ENCODE results near the gene MERTK.
"Not testable (repeated sequence)": the region's sequence is repeated elsewhere in the genome, so short reads cannot be mapped to it uniquely, and the experiment has no call there.

Gene MERTK

DNA sequence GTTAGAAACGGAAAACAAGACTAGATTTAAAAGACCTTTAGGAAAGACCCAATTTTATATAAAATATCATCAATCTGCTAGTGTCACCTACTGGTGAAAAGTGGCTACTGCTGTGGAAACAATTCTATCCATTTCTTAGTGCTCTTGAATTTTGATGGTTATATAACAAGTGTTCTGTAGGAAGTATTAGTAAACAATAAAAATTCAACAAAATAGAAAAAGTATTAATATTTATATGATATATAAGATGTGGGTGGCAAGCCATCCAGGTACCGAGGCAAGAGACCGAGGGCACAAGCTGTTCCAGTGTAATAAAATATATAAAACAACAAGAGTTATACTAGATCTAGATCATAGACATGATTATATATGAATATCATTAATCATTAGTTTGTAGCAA, 150.5 kb downstream of the MERTK start:
- DNase-seq: peak; percentile 41

DNA sequence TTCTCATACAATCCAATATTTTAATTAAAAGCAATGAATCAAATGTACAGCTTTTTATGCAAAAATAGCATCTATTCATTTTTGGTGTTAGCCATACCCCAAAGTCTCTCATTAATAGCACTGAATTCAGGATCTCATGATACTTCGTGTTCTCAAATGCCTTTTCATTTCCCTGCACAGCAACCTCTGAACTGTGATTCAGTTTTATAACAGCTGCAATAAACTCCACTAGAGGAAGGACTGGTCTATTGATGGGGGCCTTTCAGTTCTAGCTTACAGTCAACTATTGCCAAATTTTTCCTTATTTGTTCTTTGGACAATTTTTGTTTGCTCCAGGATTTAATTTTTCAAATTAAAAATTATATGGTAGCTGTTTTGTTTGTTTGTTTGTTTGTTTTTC, 151.9 kb downstream of the MERTK start:
- no peak for DNase-seq

DNA sequence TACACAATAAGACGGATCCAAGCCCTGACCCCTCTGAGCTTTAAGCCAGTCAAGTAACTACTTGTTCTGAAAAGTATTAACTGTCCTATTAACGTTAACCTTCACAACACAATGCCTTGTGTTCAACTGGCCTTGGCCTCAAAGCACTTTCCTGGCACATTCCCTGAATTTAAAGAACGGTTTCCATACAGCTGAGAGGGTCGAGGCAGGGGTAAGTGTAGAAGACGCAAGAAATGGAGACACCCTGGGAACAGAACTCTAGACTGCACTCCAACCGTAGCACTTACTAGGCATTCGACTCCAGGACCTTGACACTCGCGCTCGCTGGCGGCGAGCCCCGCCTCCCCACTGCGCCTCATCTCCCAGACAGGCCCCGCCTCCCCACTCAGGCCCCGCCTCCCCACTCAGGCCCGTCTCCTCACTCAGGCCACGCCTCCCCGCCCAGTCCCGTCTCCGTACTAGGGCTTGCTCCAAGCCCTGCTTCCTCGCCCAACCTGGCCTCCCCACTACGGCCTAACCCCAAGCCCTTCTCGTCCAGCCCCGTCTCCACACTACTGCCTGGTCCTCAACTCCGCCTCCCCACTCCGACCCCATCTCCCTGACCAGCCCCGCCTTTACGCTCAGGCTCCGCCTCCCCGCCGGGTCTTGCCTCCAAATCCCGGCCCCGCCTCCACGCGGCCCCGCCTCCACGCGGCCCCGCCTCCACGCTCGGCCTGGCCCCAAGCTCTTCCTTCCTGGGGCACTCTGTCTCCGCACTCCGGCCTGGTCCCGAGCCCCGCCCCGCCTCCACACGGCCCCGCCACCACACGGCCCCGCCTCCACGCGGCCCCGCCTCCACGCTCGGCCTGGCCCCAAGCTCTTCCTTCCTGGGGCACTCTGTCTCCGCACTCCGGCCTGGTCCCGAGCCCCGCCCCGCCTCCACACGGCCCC, 155.8 kb downstream of the MERTK start:
- DNase-seq: peak; percentile 97

DNA sequence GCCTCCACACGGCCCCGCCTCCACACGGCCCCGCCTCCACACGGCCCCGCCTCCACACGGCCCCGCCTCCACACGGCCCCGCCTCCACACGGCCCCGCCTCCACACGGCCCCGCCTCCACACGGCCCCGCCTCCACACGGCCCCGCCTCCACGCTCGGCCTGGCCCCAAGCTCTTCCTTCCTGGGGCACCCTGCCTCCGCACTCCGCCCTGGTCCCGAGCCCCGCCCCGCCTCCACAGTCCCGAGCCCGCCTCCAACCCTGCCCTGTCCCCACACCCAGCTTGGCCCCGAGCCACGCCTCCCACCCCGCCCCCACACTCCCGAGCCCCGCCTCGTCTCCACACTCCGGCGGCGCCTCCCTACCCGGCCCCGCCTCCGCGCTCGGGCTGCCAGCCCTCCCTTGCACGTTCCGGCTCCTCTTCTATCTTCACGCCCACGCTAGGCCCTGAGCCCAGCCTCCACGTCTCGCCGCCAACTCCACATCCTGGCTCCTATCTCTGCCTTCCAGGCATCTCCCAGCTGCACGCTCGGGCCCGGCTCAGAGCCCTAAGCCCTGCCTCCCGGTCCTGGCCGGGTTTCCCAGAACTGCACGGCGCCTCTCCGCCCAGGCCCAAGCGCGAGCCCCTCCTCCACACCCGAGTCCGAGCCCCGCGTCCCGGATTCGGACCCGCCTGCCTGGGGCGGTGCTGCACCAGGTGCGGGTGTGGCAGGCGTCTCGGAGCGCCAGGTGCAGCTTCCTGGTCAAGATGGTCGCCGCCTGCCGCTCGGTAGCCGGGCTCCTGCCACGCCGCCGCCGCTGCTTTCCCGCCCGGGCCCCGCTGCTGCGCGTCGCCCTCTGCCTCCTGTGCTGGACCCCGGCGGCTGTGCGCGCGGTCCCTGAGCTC, 156.7 kb downstream of the MERTK start, which contains the start of gene TMEM87B:
Gene TMEM87B, plus strand, starts transcription at position 423 of the 883 bp plus-strand sequence. Its CDS starts 323 bp downstream, at position 746.
- peak; percentile 95 for DNase-seq

DNA sequence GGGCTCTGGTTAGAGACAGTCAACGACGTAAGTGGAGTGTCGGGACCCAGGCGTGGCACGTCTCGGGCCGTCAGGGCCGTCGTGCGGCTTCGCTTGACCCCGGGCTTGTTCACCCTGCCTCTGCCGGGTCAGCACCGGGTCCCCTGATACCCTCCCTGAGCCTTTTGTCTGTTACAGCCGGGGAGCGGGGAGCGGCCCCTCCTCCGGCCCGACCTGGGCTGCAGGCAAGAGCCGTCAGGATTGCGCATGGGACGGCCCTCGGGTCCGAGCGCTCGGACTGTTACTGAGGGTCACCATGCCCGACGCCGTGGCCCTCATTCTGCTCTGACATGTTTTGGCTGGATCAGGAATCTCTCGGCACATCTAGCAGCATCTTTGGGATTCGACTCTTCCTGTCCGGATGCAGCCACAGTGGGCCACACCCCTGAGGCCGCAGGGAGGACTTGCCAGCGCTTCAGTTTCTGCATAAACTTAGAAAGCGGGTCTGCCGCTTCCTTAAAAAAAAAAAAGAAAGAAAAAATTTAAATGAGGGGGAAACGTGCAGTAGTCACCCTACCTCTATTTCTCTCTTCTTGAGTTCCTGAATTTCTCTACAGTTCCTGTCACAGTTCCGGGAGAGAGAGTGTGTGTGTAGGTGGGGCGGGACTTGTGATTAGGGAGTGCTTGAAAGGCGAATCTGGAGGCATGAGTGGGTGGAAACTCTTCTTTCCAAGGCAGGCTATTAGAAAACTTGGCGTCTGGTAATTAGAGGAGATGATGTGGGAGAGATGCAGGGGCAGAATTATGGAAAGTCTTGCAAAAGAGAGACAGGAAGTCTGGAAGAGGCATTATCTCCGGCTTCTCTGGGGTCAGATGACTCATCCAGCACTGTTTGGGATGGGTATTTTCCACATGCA, 157.6 kb downstream of the MERTK start:
- DNase-seq: peak; percentile 32

DNA sequence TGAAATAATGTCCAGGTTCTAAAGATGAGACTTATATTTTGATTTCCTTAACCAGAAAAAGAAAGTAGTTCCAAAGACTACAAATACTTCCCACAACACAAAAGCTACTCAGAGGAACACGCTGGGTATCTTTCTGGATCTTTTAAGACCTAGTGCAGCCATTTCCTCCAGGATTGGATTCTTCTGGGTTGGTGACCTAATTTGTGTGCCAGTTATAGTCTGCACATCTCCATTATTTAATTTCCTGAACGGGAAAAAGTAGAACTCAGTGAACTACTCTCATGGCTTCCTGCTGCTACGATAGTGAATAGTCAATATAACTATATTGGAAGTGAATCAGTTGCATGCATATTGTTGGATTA, 158.2 kb downstream of the MERTK start:
- DNase-seq: no peak

DNA sequence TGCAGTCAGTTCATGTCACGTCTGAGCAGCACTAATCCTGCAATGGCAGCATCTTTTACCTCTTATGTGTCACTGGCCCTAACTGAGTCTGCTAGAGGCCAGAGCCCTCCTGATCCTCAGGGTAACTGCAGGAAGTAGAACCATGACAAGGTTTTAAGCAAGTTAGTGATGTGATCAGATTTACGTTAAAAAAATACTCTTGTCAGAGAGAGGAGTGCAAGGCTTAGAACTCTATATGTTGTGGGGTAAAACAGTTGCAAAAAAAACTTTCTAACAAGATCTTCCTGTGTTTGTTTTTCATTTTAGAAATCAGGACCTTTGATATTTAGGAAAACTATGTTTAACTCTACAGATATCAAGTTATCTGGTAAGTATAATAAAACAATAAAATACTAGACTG, 161.3 kb downstream of the MERTK start:
- no peak for DNase-seq

DNA sequence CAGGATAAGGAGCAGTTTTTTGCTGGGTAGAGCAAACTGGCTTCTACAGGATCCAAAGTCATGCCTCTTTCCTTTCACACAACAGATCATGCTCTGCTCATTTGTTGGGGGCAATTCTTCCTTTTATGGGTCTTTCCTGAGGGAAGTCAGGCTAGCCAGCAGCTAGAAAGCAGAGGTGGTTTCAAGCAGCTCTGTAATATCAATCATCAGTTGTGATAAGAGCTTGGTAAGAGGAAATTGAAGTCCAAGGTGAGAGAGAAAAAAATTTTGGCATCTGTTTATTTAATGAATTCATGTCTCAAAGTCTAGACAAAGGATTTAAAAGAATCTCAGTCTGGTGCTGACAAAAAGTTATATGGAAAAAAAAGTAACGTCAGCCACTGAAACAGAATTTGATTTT, 162.9 kb downstream of the MERTK start:
- DNase-seq: no peak

DNA sequence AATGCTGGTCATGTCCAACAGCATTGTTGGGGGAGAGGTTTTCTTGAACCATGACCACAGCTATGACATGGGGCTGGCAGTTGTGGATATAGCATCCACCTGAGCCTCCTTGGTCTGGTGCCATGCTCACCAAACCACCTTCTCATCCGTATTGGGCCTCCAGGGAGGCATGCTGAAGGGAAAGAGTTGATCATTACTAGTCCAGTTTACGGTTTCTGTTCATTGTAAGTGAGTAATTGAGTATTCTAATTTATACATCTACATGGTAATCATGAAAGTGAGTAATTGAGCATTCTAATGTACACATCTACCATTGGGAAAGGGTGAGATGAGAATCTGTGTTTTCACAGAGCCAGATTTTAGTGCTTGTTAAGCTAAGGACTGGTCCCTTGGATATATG, 163.4 kb downstream of the MERTK start:
- no peak for DNase-seq

DNA sequence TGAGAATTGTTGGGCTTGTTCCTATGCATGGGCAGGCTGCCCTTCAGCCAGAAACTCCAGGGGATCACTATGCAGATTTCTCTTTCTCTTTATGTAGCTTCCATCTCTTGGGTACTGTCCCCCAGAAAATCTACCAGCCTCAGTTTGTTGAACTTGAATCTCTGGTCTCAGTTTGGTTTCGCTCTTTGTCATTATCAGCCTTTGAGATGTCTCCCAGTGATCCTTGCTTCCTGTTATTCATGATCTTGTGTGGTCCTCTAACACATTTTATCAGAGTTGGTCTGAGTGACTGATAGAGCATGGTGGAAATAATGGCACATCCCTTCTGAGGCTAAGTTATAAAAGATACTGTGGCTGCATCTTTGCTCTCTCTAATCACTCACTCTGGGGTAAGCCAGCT, 164.5 kb downstream of the MERTK start:
- DNase-seq: no peak

DNA sequence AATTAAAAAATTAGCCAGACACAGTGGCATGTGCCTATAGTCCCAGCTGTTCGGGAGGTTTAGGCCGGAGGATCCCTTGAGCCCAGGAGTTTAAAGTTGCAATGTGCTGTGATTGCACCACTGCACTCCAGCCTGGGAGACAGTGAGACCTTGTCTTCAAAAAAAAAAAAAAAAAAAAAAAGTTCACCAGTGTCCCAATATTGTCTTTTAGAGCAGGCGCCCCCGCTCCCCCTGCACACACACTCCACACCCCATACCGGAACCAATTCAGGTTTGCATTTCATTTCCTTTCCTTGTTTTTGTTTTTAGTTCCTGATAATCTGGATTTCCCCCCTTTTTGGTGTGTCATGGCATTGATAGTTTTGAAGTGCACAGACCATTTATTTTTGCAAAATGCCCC, 167.1 kb downstream of the MERTK start:
- no peak for DNase-seq

DNA sequence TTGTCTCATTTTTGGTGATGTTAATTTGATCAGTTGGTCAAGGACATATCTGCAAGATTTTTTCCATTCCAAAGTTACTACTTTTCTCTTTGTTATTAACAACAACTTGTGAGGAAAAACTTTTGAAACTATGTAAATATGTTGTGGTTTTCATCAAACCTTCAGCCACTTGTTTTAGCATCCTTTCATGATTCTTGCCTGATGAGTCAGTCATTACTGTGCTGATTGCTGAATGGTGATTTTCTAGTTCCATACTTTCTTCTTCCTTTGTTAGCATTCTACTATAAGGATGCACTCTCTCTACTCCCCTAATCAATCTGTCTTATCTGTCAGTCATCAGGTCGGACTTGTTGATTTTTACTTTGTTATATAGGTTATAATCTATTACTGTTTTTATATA, 167.6 kb downstream of the MERTK start:
- DNase-seq: no peak

DNA sequence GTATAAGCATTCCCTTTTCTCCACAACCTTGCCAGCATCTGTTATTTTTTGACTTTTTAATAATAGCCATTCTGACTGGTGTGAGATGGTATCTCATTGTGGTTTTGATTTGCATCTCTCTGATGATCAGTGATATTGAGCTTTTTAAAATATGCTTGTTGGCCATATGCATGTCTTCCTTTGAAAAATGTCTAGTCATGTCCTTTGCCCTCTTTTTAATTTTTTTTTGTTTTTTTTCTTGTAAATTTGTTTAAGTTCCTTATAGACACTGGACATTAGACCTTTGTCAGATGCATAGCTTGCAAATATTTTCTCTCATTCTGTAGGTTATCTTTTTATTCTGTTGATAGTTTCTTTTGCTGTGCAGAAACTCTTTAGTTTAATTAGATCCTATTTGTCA, 171.4 kb downstream of the MERTK start:
- DNase-seq: not testable (repeated sequence)

DNA sequence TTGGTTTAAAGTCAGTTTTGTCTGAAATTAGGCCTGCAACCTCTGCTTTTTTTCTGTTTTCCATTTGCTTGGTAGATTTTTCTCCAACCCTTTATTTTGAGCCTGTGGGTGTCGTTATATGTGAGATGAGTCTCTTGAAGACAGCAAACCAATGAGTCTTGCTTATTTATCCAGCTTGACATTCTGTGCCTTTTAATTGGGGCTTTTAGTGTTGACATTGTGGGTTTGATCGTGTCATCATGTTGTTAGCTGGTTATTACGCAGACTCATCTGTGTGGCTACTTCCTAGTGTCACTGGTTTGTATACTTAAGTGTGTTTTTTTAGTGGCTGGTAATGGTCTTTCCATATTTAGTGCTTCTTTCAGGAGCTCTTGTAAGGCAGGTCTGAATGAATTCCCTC, 175.5 kb downstream of the MERTK start:
- DNase-seq: no peak

DNA sequence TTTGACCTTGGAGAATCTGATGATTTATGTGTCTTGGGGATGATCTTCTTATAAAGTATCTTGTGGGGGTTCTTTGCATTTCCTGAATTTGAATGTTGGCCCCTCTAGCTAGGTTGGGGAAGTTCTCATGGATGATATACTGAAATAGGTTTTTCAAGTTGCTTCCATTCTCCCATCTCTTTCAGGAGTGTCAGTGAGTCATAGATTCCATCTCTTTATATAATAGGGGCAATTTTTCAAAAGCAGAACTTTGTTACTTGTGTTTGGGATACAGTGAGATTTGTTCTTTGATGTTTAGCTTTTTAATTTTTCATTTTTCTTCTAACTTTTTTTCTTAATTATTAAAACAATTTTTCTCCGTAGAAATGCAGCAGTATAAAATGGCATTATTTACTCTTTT, 176.1 kb downstream of the MERTK start:
- DNase-seq: no peak

DNA sequence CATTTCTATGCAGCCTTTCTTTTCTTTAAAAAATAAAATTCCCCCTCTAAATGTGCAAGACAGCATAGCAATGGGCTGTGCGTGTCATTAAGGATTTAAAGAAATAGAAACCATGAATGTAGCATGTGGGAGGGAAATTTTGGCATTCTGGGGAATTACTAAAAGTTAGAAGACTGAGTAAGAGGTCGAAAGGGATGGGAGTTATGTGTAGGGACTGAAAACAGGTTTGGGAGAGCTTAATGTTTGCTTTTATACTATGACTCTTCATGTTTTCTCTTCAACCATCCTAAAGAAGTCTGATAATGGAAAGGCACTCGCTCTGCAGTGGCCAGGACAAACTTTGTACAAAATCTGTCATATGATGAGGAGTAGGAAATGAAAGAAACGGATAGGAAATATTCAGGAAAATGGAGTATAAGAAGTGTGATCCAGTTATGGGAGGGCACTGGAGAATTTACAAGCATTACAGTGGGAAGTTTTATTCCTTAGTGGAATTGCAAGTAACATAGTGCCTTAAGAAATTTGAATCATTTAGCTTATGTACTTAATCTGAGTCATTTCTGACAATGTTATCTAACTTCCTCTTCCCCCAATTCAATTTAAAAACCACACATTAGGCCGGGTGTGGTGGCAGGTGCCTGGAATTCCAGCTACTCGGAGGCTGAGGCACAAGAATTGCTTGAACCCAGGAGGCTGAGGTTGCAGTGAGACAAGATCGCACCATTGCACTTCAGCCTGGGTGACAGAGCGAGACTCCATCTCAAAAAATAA, 177.3 kb downstream of the MERTK start:
- DNase-seq: no peak

DNA sequence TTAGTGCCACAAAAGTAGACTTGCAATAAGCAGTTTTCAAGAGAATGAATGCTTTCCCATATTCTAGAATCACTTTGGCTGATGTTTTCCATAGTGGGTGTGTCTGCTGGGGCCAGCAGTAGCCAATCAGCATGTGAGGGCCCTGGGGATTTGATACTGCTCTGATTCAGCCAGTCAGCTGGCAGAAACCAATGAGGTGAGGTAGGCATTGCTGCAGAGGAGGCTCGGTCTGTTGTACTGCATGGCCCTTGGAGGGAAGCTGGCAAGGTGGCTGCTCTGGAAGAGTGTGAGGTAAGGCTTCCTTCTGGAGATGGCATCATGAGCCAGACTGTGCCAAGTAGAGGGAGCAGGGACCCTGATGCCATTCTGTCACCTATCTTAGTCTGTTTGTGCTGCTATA, 179.4 kb downstream of the MERTK start:
- DNase-seq: no peak

All from stimulated activated CD4-positive, alpha-beta T cell treated with anti-CD3 and anti-CD28 coated beads, Interleukin-4, amount 100 ng/mL, for 24 hours (primary cell).